Measurements from ENCODE around the gene XPO6. TPM values are rescaled to one million over a fixed set of nuclear protein-coding genes. Genes with fewer than 3 reads are reported as not detected.
"Not testable (repeated sequence)": the region's sequence is repeated elsewhere in the genome, so short reads cannot be mapped to it uniquely, and the experiment has no call there.

Gene XPO6
- polyA plus RNA-seq, 5 donors, result 61.9 to 80.9 (median 75.6) TPM

DNA sequence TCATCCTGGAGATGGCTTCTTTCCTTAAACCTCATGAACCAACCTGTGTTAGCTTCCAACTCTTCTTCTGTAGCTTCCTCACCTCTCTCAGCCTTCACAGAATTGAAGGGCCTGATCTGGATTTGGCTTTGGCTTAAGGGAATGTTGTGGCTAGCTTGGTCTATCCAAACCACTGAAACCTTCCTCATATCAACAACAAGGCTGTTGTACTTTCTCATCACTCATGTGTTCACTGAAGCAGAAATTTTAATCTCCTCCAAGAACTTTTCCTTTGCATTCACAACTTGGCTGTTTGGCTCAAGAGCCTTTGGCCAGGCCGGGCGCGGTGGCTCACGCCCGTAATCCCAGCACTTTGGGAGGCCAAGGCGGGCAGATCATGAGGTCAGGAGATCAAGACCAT is 95.9 kb downstream of the XPO6 start:
- DNase-seq, result not testable (repeated sequence)

DNA sequence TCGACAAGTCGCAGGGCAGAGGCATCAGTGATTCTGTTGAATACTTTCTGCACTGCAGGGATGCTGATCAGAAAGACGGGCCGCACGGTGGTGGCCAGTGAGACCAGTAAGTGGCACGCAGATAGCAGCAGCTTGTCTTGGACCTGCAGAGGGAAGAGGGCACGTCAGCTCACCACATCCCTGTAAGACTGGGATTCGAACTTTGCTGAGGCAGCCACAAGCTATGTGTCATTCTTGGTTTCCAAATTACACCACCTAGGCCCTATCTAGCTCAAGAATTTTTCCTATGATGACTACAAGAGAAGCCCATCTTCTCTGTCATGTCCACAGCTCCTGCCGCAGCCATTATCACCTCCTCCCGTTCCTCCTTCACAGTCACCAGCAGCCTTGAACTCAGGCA is 98.9 kb downstream of the XPO6 start:
- no peak for DNase-seq

DNA sequence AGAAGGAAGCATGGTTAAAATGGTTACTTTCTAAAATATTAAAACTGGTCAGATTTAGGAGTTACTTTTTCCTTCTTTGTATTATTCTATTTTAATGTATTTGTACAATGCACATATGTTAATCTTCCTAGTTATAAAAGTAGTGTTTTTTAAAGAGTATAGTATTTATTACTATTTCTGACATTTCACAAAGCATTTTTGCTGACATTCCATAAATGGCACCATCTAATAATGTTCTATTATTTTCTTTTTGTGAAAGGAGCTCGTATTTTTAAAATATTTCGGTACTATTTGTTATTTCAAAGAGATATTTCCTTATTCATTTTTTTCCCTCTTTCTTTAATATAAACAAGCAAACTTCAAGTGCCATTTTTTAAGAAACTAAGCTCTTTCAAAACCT is 100.8 kb downstream of the XPO6 start:
- DNase-seq, result no peak

DNA sequence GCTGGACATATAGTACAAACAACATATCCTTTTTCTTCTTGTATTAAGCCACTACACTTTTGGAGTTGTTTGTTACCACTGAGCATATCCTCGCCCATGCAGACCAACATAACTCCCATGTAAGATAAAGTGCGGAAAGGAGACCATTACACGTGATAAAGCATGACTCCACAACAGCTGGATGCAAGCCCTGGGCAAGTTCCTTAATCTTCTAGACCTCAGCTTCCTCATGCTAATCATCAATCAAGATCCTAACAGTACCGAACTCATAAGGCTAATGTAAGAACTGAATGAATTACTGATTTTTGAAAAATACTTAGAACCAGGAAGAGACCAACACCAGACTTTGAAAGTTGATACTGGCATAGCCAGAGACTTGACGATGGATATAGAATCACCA is 101.3 kb downstream of the XPO6 start:
- DNase-seq, result no peak

DNA sequence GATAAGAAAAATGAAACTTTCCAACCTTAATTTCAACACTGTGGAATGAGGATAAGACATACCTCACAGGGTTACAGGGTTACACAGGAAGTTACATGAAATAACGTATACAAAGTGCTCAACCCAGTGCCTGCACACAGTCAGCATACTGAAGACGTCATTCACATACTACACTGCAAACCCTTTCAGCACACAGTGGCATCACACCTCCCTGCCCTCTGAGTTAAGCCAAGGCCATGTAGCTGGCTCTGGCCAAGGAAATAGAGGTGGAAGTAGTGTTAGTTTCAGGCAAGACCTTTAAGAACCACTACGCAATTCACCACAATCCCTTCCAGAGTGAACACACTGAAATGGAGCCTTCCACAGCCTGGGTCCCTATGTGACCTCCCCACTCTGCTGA is 101.7 kb downstream of the XPO6 start:
- DNase-seq, result no peak

DNA sequence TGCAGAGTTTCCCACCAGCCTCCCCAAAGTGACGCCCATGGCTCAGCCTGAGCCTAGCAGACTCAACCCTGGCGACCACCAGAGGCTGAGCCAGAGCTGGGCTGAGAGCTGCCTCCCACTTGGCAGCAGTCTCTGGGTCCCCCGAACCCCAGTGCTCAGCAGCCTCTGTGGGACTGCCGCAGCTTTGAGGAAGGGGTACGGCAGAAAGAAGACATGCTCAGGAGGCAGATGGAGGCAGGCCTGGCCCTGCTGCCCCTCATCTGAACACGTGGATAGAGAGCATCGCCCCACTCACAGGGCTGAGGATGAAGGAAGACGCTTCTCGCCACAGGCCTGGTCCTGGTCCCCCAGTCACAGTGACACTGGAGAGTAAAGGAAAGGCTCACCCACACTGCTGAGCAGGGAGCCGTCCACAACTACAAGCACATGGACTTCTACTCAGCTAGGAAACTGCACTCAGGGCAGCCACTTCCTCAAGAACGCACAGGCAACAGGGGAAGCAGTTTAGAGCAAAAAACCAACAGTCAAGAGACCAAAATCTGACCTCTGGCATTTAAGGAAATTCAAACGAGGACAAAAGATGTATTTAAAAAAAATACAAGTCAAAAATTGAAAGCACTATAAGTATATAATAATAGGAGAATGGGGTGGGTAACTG is 103.0 kb downstream of the XPO6 start:
- DNase-seq, result no peak

DNA sequence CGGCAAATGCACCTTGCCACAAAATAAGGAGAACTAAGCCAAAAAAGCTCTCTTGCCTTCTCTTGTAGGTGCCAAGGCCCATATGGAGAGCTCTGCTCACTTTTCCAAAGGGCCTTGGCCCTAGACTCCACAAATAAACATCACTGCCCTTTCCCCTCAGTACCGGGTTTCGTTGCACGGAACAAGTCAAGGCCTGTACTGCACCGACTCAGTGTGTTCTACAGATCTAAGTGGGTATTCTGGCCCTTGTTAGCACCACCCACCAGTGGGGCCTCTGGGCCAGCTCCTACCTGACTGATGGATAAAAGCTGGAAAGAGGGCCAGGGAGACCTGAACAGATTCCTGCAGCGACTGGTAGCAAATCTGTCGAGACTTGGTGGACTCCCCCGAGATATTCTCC is 104.5 kb downstream of the XPO6 start:
- no peak for DNase-seq

DNA sequence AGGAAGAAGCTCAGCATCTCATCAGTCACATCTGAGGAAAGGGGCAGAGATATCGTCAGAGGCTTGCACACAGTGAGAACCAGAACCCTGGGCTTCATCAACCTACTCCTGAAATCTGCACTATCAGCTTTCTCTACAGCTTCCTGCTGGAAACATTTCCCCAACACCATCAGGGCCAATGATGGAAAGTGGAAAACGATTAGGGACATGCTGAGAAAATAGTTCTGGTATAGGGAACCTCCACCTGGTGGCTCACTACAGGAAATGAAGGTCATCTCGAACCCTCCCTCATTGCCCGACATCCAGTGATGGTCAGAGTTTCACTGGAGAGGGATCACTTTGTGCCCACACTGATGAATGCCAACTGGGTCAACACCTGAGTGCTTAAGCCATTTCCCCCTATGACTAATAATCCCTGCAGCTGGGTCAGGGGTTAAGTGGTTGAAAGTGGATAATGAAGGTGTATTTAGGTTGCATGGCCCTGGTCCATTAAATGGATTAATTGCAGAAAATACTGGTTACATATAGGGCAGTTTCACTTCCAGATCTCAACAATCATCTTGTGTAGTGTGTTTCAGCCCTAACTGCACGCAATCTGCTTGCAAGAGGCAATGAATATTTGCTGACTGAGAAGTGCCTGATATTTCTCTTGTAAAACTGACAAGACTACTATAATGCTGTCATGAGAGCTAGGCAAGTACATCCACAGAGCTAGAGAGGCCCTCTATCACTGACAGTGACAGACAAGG is 105.1 kb downstream of the XPO6 start:
- DNase-seq, result no peak

DNA sequence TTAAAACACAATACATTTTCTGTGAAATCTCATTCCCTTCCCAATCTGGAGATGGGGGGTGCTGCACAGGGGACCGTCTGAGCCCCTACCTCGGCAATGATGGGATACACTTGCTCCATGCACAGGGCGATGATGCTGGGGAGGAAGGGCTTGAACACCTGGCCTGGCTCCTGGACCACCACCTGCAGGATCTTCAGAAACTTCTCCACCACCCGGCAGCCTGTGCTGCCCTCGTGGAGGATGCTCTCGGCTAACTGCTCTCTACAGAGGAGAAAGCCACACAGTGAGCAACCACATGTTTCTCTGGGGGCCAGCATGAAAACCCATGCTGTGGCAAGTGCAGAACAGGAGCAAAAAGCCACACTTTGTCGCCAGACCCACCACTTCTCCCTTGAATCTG is 105.8 kb downstream of the XPO6 start:
- no peak for DNase-seq

DNA sequence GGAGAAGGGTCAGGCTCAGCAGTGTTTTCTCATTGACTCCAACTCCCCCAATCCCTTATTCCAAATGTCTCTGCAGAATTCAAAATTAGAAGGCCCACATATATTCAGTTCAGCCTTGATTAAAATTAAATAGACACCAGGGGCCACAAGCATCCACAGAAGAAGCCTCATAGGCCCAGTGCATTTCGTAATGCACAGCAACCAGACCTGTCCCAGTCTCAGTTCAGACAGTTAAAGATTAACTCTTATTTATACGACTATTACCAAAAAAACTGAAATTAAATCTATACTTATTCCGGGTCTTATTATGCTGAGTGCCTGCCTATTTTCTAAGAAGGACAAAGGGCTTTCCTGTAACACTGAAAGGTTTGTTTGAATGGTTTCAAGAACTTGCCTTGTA is 106.5 kb downstream of the XPO6 start:
- DNase-seq, result no peak

DNA sequence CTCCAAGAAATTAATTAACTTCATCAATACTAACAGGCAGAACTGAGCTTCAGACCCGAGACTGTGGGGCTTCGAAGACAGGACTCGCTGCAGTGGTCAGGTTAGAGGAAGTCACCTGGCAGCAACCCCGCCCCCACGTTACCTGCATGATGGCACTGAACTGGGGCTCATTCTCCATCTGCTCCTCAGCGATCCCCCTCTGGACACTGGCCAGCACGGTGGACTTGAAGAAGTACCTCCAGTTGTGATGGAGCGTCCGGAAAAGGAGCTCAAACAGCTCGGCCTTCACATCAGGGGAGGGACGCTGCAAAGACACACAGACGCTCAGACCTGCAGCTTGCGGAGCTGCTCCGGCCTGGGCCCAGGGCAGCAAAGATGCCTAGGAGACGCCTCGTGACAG is 107.4 kb downstream of the XPO6 start:
- no peak for DNase-seq

DNA sequence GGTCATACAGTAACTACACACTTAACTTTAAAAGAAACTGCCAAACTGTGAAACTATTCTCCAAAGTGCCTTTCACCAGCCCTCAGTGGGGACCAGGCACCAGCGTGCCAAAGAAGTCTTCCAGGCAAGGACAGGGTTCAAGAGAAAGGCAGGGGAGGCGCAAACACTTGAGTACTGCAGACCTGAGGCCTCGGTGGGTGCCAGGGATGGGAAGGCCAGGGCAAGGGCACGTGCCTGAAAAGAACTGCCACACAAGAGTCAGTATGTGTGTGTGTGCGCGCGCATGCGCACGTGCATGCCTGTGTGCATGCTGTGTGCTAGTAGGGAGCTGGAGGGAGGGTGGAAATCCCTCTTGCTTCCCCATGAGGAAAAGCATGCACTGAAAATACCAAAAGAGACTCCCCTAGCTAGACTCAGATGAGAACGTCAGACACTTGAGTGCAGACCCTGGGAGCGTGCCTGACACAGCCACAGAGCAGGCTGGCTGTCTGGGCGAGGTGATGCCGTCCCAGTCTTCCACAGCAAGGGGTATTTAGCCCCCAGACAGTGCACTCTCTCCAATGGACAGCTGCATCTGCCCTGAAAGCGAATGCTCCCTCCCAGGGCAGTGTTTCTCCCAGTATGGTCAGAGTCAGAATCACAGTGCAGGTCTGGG is 108.1 kb downstream of the XPO6 start:
- no peak for DNase-seq

DNA sequence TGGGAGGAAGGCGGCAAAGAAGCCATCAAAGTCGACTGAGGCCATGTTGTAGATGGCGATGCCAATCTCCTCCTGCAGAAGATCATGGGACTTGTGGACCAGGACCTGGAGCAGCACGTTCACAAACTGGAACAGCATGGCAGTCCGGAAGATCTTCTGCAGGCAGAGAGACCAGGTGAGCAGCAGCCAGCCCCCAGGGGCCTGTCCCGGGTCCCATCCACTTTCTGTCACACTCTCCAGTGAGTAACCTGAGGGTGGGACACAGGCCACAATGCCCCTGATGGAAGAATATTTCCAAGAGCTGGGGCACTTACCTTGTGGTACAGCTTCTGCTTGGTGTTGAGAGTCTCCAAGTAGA is 110.3 kb downstream of the XPO6 start:
- no peak for DNase-seq

DNA sequence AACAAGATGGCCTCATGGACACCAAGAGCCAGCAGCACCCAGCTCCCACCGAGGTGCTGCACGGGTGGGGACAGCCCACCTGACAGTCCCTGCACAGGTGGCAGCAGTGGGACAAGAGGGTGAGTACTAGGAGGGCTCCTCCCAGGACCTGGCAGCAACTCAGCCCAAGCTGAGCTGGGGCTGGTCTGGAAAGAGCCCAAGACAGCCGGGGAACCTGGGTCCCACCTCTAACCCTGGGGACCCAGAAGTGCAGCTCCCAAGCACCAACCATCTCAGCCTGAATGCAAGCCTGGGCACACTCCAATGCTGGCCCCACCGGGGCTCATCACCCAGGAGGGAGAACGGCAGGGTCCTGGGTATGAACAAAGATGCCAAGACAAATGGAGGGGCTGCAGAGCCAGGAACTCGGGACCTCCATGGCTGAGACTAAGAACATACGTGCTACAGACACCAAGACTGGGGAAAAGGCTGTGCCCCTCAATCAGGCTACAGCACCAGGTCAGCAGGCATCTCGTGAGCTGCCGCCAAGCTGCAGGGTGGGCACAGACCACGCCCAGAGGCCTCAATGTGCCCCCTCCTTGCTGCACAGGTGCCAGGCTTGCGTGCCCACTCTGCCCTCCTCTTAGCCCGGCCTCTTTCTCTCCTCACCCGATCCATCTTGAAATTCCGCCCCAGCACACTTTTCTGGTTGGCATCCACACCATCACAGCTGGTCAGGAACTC is 110.8 kb downstream of the XPO6 start:
- no peak for DNase-seq

DNA sequence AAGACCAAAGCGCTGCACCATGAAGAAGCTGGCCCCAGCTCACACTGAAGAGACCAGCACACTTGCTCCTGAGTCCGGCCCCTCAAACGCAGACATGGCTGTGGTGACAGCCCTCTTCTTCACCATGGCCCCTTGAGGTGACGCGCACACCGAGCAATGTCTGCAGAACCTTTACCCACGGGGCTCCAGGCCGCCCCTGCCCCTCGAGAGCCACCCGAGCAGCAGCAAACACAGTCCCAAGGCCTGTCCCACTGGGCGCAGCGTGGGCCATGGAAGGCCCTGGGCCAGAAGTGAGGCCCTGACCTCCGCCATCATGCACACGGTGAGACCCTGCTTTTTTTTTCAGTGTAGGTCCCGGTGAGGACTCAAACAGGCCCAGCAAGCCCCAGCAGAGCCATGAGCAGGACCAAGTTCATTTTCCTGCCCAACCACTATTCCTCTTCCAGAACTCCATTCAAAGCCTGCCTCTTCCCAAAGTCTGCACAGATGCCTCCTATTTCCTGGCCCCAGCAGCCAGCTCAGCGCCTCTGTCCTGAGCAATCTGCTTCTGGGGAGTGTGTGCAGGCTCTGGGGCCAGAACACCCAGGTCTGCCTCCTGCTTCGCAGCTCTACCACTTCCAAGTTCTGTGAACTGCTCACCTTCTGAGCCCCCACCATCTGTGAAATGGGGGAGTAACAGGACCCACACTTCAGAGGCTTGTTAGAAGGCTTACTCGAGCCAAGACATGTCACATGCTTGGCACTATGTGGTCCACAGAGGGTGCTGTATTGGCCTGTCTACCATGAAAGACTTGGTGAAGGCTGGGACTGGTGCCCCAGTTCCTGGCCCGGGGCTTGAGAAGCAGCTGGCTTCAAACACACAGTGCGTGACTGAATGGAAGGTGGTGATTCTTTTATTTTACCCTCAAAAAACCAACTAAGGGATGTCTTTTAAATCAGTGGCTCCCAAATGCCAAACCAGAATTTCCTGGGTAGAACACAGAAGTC is 112.5 kb downstream of the XPO6 start:
- no peak for DNase-seq

DNA sequence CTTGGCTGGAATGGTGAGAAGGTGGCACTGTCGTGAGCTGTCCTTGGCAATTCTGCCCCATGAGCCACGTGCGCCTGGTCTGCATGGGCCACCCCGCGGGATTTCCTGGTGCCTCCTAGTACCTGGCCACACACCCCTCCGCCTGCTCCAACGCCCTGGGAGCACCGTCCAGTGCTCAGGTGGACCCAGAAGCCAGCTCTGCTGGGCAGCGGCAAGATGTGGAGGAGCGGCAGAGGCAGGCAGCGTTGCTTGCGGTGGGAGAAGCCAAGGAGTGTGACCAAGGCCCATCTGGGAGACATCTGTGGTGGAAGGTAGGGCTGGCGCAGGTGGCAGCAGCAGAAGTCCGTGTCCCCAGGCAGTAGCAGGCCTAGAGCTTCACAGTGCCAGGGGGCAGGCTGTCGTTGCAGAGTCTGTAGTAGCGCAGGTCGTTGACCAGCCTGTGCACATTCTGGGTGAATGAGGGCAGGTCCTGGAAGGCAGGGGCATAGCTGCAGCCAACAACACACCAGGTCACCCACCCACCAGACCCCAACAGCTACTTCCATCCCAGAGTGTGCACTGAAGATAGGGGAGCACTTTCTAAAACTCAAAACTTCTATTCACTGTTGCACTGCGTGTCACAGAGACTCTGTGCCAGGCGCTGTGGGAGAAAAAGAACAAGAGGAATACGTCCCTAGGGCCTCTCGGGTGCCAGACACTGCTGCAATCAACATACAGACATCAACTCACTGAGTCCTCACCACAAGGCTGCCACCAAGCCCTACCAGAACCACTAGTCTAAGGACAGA is 113.4 kb downstream of the XPO6 start:
- DNase-seq, result no peak

DNA sequence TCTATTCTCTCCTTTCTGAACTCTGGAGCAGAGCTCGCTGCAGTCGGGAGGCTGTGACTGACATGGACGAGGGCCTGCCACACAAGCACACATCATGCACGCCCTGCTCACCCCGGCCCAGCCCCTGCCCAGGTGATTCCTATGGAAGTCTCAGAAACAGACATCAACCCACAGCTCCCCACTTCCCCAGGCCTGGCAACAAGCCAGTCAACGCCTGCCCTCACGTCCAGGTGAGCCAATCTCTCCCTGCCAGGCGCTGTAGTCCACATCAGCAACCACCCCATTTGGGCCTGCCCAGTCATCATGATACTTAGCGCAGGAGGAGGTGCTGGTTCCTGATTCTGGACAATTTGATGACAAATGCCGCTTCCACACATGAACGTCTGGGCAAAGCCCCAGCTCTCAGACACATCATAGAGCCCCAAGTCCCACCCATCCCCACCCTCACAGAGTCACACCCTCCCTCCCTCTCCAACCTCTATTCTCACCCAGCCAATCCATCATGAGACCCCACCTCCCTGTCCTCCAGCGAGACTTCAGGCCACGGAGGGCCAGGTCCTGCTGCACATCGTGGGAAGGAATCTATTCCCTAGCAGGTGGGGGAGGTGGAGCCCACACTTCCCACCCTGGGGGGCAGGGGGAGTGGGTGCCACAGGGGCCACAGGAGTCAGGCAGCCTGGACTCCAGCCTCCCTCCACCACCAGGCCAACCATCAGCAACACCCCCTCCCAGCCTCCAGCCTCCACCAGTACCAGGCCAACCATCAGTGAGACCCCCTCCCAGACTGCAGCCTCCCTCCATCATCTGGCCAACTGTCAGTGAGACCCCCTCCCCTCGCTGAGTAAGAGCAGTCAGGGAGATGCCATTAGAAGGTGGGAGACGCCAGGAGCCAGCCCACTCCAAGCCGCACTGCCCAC is 114.5 kb downstream of the XPO6 start:
- no peak for DNase-seq

DNA sequence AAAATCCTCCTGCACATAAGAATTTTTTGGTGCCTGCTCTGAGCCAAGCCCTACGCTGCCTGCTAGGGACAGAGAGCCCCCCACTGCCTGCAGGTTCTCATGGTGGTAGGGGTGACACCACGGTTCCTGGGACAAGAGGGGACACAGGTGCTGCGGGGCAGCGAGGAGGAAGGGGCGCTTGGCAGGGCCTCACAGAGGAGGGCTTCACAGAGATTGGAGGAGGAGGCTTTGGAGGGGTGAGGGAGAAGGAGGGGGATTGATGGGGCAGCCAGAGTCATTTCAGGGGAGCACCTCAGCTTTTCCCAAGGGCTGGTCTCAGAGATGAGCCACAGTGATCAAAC is 118.4 kb downstream of the XPO6 start:
- no peak for DNase-seq

DNA sequence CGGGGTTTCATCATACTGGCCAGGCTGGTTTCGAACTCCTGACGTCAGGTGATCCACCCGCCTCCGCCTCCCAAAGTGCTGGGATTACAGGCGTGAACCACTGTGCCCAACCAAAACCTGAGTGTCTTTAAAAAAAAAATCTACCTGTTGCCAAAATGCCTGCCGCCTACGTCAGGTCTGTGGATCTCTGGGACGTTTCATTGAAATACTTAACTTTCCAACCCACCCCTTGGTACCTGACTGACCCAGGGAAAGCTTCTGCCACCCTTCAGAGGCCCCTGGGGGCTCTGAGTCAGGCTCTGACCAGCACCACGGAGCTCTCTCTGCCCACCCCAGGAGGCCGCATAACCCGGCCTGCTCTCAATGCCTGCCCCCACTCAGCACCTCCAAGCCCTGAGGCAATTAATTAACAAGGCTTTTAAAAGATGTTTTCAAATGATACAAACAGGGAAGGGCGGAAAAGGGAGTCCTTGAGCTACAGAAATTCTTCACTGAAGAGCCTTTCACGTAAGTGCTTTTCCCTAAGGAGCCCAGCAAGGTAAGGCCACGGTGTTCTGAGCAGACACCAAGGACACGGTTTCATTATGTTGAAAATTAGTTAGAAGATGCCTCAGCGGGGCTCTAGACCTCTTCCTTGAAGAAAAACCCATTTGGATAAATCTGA is 118.9 kb downstream of the XPO6 start:
- no peak for DNase-seq

All from right lung (tissue), 5 donors.